Suprapubic skin (tissue), 2 donors: ENCODE data around the gene DHX8.

Experiments used
- EP300 ChIP-seq: sonication (generic); formaldehyde crosslinking; IDR thresholded peaks from one replicate; pipeline ENCODE4 v1.6.1; 2017; ENCODE audit warnings: antibody characterized with exemption
- POLR2A ChIP-seq, 2 donors: fragments of 450-650 bp; IDR thresholded peaks; one replicate each; pipeline ENCODE4 v1.6.1; 2017; ENCODE audit warnings: antibody characterized with exemption in 2 of 2, mild to moderate bottlenecking in 2 of 2, moderate library complexity in 2 of 2

DNA sequence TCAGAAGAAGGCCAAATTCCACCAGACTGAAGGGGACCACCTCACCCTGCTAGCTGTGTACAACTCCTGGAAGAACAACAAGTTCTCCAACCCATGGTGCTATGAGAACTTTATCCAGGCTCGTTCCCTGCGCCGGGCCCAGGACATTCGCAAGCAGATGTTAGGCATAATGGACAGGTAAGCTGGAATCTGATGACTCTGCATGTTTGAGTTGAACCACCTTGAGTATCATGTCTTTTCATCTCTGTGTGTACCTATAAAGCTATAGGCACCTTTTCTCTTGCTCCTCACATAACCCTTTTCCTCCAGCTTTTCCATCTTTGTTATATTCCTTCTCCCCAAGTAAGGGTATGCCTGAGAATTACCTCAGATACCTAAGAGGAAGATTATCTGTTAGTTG, 37.6 kb downstream of the DHX8 start:
- TF ChIP-seq EP300 (no peak), POLR2A (IDR thresholded peaks at IDR 0.05) (no peak)
